AG04450 (cell line): ENCODE measurements around the gene GAREM1. TPM values are rescaled to one million over a fixed set of nuclear protein-coding genes. Genes with fewer than 3 reads are reported as not detected.

ENCODE experiments used
- CTCF ChIA-PET: fragments of 300-600, 350-600 bp; formaldehyde crosslinking; extraction: SDS; loops from one replicate; lab custom pipeline; 2022; ENCODE audit warnings: antibody characterized with exemption, inconsistent platforms; lab: Charles Lee
- POLR2A ChIA-PET: fragments of 350-600 bp; formaldehyde crosslinking; extraction: SDS; loops from one replicate; lab custom pipeline; 2021; ENCODE audit warnings: antibody characterized with exemption, inconsistent platforms; lab: Yijun Ruan, JAX
- DNase-seq: peaks from one replicate; pipeline ENCODE4 v3.0.0-alpha.2; 2011; ENCODE audit warnings: low read depth, low spot score
- H3K27ac ChIP-seq: one replicate; pipeline ENCODE4 v1.5.1; 2012; ENCODE audit warnings: low read depth, low read length, control low read depth
- H3K27me3 ChIP-seq: one replicate; pipeline ENCODE4 v1.6.0; 2012; ENCODE audit warnings: low read length; ENCODE audit not compliant: control insufficient read depth, insufficient read depth
- H3K4me3 ChIP-seq: 2 replicates; pipeline ENCODE4 v1.5.1; 2011; ENCODE audit warnings: mild to moderate bottlenecking, low read depth, low read length, control low read depth
- H3K9me3 ChIP-seq: 2 replicates; pipeline ENCODE4 v1.5.1; 2012; ENCODE audit warnings: low read length; ENCODE audit not compliant: control insufficient read depth, insufficient read depth
- polyA plus RNA-seq: library from polyadenylated mRNA; depleted of rRNA; stranded (reverse); fragments of >200 nt; gene quantifications from 2 replicates; pipeline ENCODE4 v1.2.3, GENCODE V29; 2011
- TF ChIP-seq, protein P1 (sequence below): IDR thresholded peaks from 2 replicates; pipeline ENCODE4 v1.5.1; 2011; ENCODE audit warnings: low read depth, low read length, control low read depth, inconsistent platforms

Gene GAREM1
- polyA plus RNA-seq, 1 experiment, result 3.4 TPM

DNA sequence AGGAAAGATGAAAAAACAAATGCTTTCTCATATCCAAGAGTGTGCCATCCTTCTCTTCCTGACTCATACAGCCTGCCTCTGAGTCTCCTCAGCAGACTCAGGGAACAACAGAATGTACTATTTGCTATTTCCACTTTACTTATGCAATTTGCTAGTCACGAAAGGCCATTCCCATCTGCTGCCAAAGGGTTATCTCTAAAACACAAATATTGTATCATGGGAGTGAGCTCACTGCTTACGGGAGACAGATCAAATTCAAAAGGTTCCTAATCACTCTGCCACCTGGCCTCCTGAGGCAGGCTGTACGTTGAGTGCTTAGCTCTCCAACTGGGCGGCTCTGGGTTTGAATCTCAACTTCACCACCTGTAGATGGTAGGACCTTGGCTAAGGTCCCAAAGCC, 92.0 kb downstream of the GAREM1 start:
- ChIA-PET CTCF (interaction anchor here (1.3 to 1.6 kb wide), 2 partner anchors 90 to 92 kb away, joined by 4 to 5 read pairs; partner anchors contain the start of gene GAREM1), POLR2A (no interaction called here)
- H3K27ac ChIP-seq, result no peak overlapping the region
- H3K27me3 ChIP-seq, result no peaks in the 10 kb centered on the region
- no peak overlapping the region for H3K4me3 ChIP-seq
- no peaks in the 10 kb centered on the region for H3K9me3 ChIP-seq
- TF ChIP-seq, protein P1, sequence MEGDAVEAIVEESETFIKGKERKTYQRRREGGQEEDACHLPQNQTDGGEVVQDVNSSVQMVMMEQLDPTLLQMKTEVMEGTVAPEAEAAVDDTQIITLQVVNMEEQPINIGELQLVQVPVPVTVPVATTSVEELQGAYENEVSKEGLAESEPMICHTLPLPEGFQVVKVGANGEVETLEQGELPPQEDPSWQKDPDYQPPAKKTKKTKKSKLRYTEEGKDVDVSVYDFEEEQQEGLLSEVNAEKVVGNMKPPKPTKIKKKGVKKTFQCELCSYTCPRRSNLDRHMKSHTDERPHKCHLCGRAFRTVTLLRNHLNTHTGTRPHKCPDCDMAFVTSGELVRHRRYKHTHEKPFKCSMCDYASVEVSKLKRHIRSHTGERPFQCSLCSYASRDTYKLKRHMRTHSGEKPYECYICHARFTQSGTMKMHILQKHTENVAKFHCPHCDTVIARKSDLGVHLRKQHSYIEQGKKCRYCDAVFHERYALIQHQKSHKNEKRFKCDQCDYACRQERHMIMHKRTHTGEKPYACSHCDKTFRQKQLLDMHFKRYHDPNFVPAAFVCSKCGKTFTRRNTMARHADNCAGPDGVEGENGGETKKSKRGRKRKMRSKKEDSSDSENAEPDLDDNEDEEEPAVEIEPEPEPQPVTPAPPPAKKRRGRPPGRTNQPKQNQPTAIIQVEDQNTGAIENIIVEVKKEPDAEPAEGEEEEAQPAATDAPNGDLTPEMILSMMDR, result no peak
- DNase-seq, result no peak

DNA sequence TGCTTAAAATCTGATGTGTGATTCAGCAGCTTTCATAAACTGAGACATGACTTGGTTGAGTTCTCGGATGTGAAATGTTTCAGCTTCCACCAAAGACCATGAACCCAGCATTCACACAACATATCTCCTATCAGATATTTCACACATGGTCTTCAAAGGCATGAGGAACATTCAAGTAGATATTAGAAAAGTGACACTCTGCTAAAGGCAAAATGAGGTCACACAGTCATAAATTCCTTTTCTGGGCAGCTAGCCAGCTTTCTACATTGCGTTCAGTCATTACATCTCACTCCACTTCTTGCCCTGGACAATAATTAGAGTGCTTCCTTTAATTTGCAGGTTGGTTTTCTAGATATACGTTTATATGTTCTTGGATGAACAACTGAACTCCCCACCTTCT, 96.7 kb downstream of the GAREM1 start:
- Histone ChIP-seq H3K27me3 (no peaks in the 10 kb centered on the region), H3K27ac (no peak overlapping the region), H3K4me3 (no peak overlapping the region), H3K9me3 (no peaks in the 10 kb centered on the region)
- POLR2A ChIA-PET, result no interaction called here
- CTCF ChIA-PET, result interaction anchor here (1.1 to 1.3 kb wide), 2 partner anchors 84 to 85 kb away, joined by 3 read pairs; no protein-coding TSS in a partner anchor
- no peak for DNase-seq
- TF ChIP-seq, protein P1, result no peak

DNA sequence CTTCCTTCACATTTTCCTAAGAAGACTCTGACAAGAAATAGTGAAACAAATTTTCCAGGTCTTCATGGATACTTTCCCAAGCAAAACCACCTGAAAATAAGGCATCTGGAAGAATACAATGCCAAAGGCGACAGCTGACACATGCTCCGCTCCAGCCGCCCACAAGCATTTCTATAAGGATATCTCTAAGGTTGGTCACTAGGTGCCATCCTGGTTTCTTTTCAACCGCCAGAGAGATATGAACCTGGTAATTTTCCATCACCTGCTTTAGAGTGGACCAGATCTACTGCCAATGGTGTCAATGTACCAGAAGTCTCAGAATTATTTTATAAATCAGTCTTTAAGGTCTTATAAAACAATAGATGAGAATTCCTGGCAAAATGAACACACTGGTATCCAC, 97.2 kb downstream of the GAREM1 start:
- CTCF ChIA-PET, result interaction anchor here (1.3 kb wide), 1 partner anchor 84 kb away, joined by 3 read pairs; no protein-coding TSS in a partner anchor
- no peak for DNase-seq
- Histone ChIP-seq H3K27ac (no peak overlapping the region), H3K9me3 (no peaks in the 10 kb centered on the region), H3K27me3 (no peaks in the 10 kb centered on the region), H3K4me3 (no peak overlapping the region)
- POLR2A ChIA-PET, result no interaction called here
- TF ChIP-seq, protein P1, result no peak

DNA sequence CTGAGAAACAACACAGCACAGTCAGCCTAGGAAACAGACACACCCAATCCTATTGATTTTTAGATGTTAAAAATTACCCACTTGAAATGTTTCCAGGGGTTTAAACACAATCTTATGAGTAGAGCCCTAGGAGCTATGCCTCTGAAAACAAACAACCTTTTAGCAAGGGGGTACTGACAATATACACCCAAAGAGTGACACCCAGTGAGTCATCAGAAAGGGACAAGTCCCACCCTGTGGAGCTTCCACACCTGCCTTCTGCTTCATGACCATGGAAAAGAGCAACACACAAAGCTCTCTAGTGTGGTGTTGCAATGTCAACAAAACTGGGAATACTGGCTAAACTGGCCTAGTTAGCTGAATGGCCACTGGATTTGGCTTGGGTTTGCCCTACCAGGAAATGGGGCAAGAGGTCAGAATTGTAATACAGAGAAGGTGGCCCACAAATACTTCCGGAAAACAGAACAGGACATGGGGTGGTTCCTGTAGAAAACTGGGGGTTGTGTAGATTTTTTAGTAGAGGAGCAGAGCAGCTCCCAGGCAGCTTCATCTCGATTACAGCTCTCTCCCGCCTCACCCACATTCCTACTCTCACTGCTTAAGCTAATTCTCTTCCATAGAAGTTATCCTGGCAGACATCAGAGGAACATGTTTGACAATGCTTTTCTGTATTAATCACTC, 98.2 kb downstream of the GAREM1 start:
- no peak overlapping the region for H3K4me3 ChIP-seq
- no peaks in the 10 kb centered on the region for H3K9me3 ChIP-seq
- ChIA-PET CTCF (interaction anchor here (1.0 to 1.9 kb wide), 2 partner anchors 11 to 83 kb away, joined by 3 to 7 read pairs; no protein-coding TSS in a partner anchor), POLR2A (no interaction called here)
- H3K27ac ChIP-seq, result no peak overlapping the region
- DNase-seq, result no peak
- TF ChIP-seq, protein P1, result no peak
- no peaks in the 10 kb centered on the region for H3K27me3 ChIP-seq

DNA sequence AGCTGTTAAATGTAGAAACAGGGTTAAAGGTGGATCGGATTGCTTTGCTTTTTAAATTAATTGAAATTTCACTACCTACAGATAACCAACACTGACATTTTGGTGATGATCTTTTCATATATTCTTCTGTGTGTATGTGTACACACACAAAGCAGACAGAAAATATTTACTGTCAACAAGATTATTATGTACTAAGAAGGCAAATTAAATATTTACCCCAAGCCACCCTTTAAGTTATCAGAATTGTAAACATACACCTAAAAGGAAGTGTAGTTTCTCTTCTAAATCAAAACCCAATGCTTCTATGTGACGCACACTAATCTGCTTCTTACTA, 98.7 kb downstream of the GAREM1 start:
- no peak overlapping the region for H3K4me3 ChIP-seq
- DNase-seq, result no peak
- H3K27ac ChIP-seq, result no peak overlapping the region
- CTCF ChIA-PET, result interaction anchor here (1.0 to 1.9 kb wide), 3 partner anchors 11 to 99 kb away, joined by 3 to 7 read pairs (median 4); partner anchors contain the start of gene GAREM1
- no peaks in the 10 kb centered on the region for H3K9me3 ChIP-seq
- TF ChIP-seq, protein P1, result no peak
- POLR2A ChIA-PET, result no interaction called here
- H3K27me3 ChIP-seq, result no peaks in the 10 kb centered on the region
